HepG2 (cell line): Measurements from ENCODE around the gene FMR1. TPM values are rescaled to one million over a fixed set of nuclear protein-coding genes. Genes with fewer than 3 reads are reported as not detected.

Source experiments
- ARNT ChIP-seq: fragments of 450-650 bp; IDR thresholded peaks from 2 replicates; pipeline ENCODE4 v1.6.1; 2017
- KLF11 ChIP-seq: IDR thresholded peaks from 2 replicates; pipeline ENCODE4 v1.6.1; 2016; ENCODE audit warnings: missing compliant biosample characterization
- MXI1 ChIP-seq: IDR thresholded peaks from 3 replicates; pipeline ENCODE4 v1.6.1; 2012; ENCODE audit warnings: low read depth, low read length, inconsistent platforms, borderline replicate concordance
- ZNF138 ChIP-seq: sonication (generic); formaldehyde crosslinking; IDR thresholded peaks from 2 replicates; pipeline ENCODE4 v1.5.0; 2020; ENCODE audit warnings: mild to moderate bottlenecking, low read depth, missing genetic modification reagents
- ZNF205 ChIP-seq: IDR thresholded peaks from 2 replicates; pipeline ENCODE4 v1.6.1; 2018; ENCODE audit warnings: missing biosample characterization, missing genetic modification reagents
- polyA plus RNA-seq, 8 experiments: library from polyadenylated mRNA; depleted of rRNA in 3 of 8; stranded (reverse) in 7 of 8; unstranded in 1 of 8; fragments of >200 nt; fragmentation: Illumina TruSeq in 4 of 8; extraction: Trizol in 4 of 8; gene quantifications; 2 replicates each; pipeline versions ENCODE4 v1.2.1 to v1.2.3, GENCODE V29; 2011 to 2016; ENCODE audit warnings: low read depth in 4 of 8, missing spikeins in 1 of 8, mixed read lengths in 1 of 8; ENCODE audit not compliant: insufficient read depth in 1 of 8
- total RNA-seq, 5 experiments: library from RNA; depleted of rRNA; stranded (reverse); fragments of >200 nt; fragmentation: Illumina TruSeq; extraction: Trizol; gene quantifications; 2 replicates each; pipeline ENCODE4 v1.2.3, GENCODE V29; 2016; ENCODE audit warnings: low read depth in 1 of 5
- TF ChIP-seq, protein P1 (sequence below): sonication (generic); formaldehyde crosslinking; IDR thresholded peaks from one replicate; pipeline ENCODE4 v1.5.1; 2020; ENCODE audit warnings: mild to moderate bottlenecking, missing genetic modification reagents; ENCODE audit errors: not compliant biosample characterization
- TF ChIP-seq, protein P2 (sequence below): sonication (generic); formaldehyde crosslinking; IDR thresholded peaks from 2 replicates; pipeline ENCODE4 v1.4.0; 2020; ENCODE audit warnings: mild to moderate bottlenecking, missing genetic modification reagents
- TF ChIP-seq, protein P3 (sequence below): sonication (generic); formaldehyde crosslinking; IDR thresholded peaks from 2 replicates; pipeline ENCODE4 v1.4.0; 2020; ENCODE audit warnings: missing genetic modification reagents
- TF ChIP-seq, protein P4 (sequence below): sonication (generic); formaldehyde crosslinking; IDR thresholded peaks from 2 replicates; pipeline ENCODE4 v1.5.1; 2020; ENCODE audit warnings: mild to moderate bottlenecking, missing genetic modification reagents, borderline replicate concordance

FMR1 gene
- total and polyA plus RNA-seq, 2 of the 13 experiments (the other 11 are each of a cell fraction or from before 2014, with no cell fraction given): 27.8 to 49.6 TPM

DNA sequence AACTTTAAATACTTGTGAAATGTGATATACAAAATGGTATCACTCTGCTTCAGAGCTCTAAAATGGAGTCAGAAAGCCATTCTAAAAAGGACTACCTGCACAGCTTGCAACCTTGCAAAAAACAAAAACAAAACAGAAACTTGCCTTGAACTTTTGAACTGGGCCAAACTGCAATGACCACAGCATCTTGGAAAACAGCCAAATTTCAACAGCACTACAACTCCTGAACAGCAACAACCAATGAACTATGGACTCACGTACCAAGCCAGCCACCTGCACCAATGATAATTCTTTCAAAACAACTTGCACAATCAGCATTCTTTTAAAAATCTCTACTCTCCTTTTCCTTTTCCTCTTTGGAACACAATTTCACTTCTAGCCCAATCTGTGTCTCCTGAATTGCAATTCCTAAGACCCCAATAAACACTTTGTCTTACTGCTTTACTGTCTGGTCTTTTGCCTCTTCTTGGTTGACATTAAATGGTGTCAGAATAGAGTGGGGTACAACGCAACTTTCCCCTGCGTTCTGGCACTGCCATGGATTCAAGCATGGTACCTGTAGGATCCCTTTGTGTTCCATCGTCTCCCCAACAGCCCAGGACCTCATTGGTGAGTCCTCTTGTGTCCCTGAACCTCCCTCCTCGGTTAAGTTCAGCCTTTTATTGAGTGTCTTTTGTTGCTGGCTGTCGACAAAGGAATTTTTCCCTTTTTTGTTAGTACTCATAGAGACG, 35.7 kb upstream of the FMR1 start (continued):
- TF ChIP-seq ZNF138 (no peak), ARNT (no peak), KLF11 (CRISPR knock-in tag) (no peak), MXI1 (no peak; the same call in 2 of the 3 replicates), ZNF205 (CRISPR knock-in tag) (no peak)
- TF ChIP-seq, protein P1, sequence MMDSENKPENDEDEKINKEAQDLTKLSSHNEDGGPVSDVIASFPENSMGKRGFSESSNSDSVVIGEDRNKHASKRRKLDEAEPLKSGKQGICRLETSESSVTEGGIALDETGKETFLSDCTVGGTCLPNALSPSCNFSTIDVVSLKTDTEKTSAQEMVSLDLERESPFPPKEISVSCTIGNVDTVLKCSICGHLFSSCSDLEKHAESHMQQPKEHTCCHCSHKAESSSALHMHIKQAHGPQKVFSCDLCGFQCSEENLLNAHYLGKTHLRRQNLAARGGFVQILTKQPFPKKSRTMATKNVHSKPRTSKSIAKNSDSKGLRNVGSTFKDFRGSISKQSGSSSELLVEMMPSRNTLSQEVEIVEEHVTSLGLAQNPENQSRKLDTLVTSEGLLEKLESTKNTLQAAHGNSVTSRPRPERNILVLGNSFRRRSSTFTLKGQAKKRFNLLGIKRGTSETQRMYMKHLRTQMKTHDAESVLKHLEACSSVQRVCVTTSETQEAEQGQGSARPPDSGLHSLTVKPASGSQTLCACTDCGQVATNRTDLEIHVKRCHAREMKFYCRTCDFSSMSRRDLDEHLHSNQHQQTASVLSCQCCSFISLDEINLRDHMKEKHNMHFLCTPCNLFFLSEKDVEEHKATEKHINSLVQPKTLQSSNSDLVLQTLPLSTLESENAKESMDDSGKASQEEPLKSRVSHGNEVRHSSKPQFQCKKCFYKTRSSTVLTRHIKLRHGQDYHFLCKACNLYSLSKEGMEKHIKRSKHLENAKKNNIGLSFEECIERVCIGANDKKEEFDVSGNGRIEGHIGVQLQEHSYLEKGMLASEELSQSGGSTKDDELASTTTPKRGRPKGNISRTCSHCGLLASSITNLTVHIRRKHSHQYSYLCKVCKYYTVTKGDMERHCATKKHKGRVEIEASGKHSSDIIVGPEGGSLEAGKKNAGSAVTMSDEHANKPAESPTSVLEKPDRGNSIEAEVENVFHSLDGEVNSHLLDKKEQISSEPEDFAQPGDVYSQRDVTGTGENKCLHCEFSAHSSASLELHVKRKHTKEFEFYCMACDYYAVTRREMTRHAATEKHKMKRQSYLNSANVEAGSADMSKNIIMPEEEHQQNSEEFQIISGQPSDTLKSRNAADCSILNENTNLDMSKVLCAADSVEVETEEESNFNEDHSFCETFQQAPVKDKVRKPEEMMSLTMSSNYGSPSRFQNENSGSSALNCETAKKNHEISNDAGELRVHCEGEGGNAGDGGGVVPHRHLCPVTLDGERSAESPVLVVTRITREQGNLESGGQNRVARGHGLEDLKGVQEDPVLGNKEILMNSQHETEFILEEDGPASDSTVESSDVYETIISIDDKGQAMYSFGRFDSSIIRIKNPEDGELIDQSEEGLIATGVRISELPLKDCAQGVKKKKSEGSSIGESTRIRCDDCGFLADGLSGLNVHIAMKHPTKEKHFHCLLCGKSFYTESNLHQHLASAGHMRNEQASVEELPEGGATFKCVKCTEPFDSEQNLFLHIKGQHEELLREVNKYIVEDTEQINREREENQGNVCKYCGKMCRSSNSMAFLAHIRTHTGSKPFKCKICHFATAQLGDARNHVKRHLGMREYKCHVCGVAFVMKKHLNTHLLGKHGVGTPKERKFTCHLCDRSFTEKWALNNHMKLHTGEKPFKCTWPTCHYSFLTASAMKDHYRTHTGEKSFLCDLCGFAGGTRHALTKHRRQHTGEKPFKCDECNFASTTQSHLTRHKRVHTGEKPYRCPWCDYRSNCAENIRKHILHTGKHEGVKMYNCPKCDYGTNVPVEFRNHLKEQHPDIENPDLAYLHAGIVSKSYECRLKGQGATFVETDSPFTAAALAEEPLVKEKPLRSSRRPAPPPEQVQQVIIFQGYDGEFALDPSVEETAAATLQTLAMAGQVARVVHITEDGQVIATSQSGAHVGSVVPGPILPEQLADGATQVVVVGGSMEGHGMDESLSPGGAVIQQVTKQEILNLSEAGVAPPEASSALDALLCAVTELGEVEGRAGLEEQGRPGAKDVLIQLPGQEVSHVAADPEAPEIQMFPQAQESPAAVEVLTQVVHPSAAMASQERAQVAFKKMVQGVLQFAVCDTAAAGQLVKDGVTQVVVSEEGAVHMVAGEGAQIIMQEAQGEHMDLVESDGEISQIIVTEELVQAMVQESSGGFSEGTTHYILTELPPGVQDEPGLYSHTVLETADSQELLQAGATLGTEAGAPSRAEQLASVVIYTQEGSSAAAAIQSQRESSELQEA (CRISPR knock-in tag): no peak
- TF ChIP-seq, protein P2, sequence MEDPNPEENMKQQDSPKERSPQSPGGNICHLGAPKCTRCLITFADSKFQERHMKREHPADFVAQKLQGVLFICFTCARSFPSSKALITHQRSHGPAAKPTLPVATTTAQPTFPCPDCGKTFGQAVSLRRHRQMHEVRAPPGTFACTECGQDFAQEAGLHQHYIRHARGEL (CRISPR knock-in tag): no peak
- TF ChIP-seq, protein P3, sequence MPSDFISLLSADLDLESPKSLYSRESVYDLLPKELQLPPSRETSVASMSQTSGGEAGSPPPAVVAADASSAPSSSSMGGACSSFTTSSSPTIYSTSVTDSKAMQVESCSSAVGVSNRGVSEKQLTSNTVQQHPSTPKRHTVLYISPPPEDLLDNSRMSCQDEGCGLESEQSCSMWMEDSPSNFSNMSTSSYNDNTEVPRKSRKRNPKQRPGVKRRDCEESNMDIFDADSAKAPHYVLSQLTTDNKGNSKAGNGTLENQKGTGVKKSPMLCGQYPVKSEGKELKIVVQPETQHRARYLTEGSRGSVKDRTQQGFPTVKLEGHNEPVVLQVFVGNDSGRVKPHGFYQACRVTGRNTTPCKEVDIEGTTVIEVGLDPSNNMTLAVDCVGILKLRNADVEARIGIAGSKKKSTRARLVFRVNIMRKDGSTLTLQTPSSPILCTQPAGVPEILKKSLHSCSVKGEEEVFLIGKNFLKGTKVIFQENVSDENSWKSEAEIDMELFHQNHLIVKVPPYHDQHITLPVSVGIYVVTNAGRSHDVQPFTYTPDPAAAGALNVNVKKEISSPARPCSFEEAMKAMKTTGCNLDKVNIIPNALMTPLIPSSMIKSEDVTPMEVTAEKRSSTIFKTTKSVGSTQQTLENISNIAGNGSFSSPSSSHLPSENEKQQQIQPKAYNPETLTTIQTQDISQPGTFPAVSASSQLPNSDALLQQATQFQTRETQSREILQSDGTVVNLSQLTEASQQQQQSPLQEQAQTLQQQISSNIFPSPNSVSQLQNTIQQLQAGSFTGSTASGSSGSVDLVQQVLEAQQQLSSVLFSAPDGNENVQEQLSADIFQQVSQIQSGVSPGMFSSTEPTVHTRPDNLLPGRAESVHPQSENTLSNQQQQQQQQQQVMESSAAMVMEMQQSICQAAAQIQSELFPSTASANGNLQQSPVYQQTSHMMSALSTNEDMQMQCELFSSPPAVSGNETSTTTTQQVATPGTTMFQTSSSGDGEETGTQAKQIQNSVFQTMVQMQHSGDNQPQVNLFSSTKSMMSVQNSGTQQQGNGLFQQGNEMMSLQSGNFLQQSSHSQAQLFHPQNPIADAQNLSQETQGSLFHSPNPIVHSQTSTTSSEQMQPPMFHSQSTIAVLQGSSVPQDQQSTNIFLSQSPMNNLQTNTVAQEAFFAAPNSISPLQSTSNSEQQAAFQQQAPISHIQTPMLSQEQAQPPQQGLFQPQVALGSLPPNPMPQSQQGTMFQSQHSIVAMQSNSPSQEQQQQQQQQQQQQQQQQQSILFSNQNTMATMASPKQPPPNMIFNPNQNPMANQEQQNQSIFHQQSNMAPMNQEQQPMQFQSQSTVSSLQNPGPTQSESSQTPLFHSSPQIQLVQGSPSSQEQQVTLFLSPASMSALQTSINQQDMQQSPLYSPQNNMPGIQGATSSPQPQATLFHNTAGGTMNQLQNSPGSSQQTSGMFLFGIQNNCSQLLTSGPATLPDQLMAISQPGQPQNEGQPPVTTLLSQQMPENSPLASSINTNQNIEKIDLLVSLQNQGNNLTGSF (CRISPR knock-in tag): no peak
- TF ChIP-seq, protein P4, sequence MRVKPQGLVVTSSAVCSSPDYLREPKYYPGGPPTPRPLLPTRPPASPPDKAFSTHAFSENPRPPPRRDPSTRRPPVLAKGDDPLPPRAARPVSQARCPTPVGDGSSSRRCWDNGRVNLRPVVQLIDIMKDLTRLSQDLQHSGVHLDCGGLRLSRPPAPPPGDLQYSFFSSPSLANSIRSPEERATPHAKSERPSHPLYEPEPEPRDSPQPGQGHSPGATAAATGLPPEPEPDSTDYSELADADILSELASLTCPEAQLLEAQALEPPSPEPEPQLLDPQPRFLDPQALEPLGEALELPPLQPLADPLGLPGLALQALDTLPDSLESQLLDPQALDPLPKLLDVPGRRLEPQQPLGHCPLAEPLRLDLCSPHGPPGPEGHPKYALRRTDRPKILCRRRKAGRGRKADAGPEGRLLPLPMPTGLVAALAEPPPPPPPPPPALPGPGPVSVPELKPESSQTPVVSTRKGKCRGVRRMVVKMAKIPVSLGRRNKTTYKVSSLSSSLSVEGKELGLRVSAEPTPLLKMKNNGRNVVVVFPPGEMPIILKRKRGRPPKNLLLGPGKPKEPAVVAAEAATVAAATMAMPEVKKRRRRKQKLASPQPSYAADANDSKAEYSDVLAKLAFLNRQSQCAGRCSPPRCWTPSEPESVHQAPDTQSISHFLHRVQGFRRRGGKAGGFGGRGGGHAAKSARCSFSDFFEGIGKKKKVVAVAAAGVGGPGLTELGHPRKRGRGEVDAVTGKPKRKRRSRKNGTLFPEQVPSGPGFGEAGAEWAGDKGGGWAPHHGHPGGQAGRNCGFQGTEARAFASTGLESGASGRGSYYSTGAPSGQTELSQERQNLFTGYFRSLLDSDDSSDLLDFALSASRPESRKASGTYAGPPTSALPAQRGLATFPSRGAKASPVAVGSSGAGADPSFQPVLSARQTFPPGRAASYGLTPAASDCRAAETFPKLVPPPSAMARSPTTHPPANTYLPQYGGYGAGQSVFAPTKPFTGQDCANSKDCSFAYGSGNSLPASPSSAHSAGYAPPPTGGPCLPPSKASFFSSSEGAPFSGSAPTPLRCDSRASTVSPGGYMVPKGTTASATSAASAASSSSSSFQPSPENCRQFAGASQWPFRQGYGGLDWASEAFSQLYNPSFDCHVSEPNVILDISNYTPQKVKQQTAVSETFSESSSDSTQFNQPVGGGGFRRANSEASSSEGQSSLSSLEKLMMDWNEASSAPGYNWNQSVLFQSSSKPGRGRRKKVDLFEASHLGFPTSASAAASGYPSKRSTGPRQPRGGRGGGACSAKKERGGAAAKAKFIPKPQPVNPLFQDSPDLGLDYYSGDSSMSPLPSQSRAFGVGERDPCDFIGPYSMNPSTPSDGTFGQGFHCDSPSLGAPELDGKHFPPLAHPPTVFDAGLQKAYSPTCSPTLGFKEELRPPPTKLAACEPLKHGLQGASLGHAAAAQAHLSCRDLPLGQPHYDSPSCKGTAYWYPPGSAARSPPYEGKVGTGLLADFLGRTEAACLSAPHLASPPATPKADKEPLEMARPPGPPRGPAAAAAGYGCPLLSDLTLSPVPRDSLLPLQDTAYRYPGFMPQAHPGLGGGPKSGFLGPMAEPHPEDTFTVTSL (CRISPR knock-in tag): peak; percentile 51; the same call in 1 of the 2 replicates
